ENCODE data around the gene PCDHA1. TPM values are rescaled to one million over a fixed set of nuclear protein-coding genes. Genes with fewer than 3 reads are reported as not detected.
A peak's percentile ranks its signal among the peaks of the same experiment; 100 is the strongest.
"Not testable (repeated sequence)": the region's sequence is repeated elsewhere in the genome, so short reads cannot be mapped to it uniquely, and the experiment has no call there.

PCDHA1 gene
- total RNA-seq, 2 donors from 2014 or later = not detected

GRCh38 chr5:140767444-140767843 is 18.5 kb upstream of the PCDHA1 start:
- Histone ChIP-seq H3K36me3 (no peaks in the 10 kb centered on the region), H3K4me1 (no peaks in the 10 kb centered on the region), H3K4me3 (no peak overlapping the region), H3K9me3 (peaks cover 44 to 100% of the 10 kb centered on the region in 2 donors), H3K27me3 (no peaks in the 10 kb centered on the region), H3K27ac (no peak overlapping the region)
- no peak for DNase-seq (ENCODE audit: low spot score)
- no peak for TF ChIP-seq CTCF (IDR thresholded peaks at IDR 0.05)

GRCh38 chr5:140780512-140780911 is 5.4 kb upstream of the PCDHA1 start:
- Histone ChIP-seq H3K4me3 (no peak overlapping the region), H3K36me3 (no peaks in the 10 kb centered on the region), H3K4me1 (no peaks in the 10 kb centered on the region), H3K27ac (no peak overlapping the region), H3K27me3 (no peaks in the 10 kb centered on the region), H3K9me3 (peaks cover 0 to 87% of the 10 kb centered on the region in 2 donors)
- DNase-seq (ENCODE audit: low spot score) = no peak
- TF ChIP-seq CTCF (IDR thresholded peaks at IDR 0.05) = no peak

GRCh38 chr5:140787422-140787821 is 1.5 kb downstream of the PCDHA1 start:
- peaks cover 6 to 90% of the 10 kb centered on the region in 2 donors for H3K9me3 ChIP-seq
- not testable (repeated sequence) for DNase-seq (ENCODE audit: low spot score); H3K27me3 ChIP-seq; H3K36me3 ChIP-seq; H3K4me3 ChIP-seq; H3K27ac ChIP-seq; H3K4me1 ChIP-seq

GRCh38 chr5:140787849-140788504 is 2.0 kb downstream of the PCDHA1 start:
- H3K27me3 ChIP-seq; DNase-seq (ENCODE audit: low spot score); H3K4me1 ChIP-seq; H3K36me3 ChIP-seq; H3K4me3 ChIP-seq; H3K27ac ChIP-seq: not testable (repeated sequence)
- H3K9me3 ChIP-seq = peaks cover 6 to 89% of the 10 kb centered on the region in 2 donors

DNA sequence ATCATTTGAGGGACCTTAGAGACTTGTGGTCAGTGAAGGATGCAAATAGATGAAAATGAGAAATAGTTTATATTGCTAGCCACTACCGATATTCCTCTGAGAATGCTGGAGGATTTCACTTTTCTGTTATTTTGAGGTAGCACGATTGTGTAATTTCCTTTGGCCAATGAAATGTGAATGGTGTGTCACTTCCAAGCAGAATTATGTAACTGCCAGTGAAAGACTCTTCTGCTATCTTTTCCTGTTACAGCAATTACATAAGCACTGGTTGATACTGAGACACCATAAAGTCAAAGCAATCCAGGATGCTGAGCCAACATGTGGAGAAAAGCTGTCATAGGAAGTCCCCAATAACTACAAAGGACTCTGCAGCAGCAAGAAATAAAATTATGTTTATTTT is 5.1 kb downstream of the PCDHA1 start:
- TF ChIP-seq CTCF (IDR thresholded peaks at IDR 0.05) = no peak
- Histone ChIP-seq H3K9me3 (peaks cover 6 to 92% of the 10 kb centered on the region in 2 donors), H3K27ac (no peak overlapping the region), H3K4me1 (no peaks in the 10 kb centered on the region), H3K4me3 (no peak overlapping the region), H3K36me3 (no peaks in the 10 kb centered on the region), H3K27me3 (no peaks in the 10 kb centered on the region)
- DNase-seq (ENCODE audit: low spot score) = no peak

DNA sequence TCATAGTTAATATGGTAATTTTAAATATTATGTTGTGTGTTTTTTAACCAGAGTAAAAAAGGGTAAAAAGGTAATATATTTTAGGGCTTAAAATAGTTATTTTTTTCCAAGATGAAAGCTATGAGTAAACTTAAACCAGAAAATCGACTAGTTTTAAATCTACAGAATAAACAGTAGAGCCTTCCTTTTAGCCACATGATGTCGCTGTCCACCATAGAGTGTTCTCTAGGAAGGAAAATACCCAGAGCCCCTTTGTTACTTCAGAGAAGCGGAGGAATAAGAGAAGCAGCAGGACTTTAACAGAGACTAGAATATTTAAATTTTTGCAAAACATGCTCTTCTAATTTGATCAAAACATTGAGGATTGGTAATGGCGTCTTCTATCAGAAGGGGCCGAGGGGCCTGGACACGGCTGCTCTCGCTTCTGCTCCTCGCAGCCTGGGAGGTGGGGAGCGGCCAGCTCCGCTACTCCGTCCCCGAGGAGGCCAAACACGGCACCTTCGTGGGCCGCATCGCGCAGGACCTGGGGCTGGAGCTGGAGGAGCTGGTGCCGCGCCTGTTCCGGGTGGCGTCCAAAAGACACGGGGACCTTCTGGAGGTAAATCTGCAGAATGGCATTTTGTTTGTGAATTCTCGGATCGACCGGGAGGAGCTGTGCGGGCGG is 8.8 kb downstream of the PCDHA1 start, which contains the start of gene PCDHA2:
PCDHA2 (plus strand) TSS at position 258 of the 664 bp plus-strand sequence.
- peaks cover 0 to 85% of the 10 kb centered on the region in 2 donors for H3K9me3 ChIP-seq
- H3K36me3 ChIP-seq = no peaks in the 10 kb centered on the region
- H3K27me3 ChIP-seq = no peaks in the 10 kb centered on the region

More for the DNA sequence above, 8.8 kb downstream of the PCDHA1 start, which contains the start of gene PCDHA2:
- H3K4me1 ChIP-seq = no peaks in the 10 kb centered on the region
- no peak for DNase-seq (ENCODE audit: low spot score)
- peak within 1 kb of the TSS in 1 of 2 donors; percentile 35 for H3K4me3 ChIP-seq
- H3K27ac ChIP-seq = no peak within 1 kb of the TSS
- TF ChIP-seq CTCF (IDR thresholded peaks at IDR 0.05) = peak in 1 of 2 donors; percentile 42
